ENCODE data around the gene PHACTR1.

DNA sequence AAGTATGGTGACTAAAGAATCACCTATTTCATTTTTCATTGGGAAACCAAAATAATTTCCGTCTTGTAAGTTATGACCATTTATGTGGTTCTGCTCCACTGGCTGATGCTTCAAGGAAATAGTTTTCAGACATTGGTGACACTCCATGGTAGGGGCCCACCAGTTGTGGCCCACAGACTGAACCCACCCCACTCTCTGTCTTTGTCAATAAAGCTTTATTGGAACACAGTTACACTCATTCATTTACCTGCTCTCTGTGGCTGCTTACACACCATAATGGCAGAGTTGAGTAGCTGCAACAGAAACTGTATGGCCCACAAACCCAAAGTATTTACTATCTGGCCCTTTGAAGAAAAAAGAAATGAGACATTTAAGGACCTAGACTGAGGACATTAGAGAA, 533.2 kb downstream of the PHACTR1 start:
- TF ChIP-seq POLR2A (IDR thresholded peaks at IDR 0.05) (no peak), POLR2AphosphoS5 (IDR thresholded peaks at IDR 0.05) (no peak), EP300 (IDR thresholded peaks at IDR 0.05) (no peak)
- TF ChIP-seq, protein P1, sequence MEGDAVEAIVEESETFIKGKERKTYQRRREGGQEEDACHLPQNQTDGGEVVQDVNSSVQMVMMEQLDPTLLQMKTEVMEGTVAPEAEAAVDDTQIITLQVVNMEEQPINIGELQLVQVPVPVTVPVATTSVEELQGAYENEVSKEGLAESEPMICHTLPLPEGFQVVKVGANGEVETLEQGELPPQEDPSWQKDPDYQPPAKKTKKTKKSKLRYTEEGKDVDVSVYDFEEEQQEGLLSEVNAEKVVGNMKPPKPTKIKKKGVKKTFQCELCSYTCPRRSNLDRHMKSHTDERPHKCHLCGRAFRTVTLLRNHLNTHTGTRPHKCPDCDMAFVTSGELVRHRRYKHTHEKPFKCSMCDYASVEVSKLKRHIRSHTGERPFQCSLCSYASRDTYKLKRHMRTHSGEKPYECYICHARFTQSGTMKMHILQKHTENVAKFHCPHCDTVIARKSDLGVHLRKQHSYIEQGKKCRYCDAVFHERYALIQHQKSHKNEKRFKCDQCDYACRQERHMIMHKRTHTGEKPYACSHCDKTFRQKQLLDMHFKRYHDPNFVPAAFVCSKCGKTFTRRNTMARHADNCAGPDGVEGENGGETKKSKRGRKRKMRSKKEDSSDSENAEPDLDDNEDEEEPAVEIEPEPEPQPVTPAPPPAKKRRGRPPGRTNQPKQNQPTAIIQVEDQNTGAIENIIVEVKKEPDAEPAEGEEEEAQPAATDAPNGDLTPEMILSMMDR (IDR thresholded peaks at IDR 0.05) = no peak

Measured in stomach (tissue), 4 donors.